ENCODE measurements around the gene HSDL2.

Gene HSDL2

GRCh38 chr9:112496074-112496722 is 116.3 kb downstream of the HSDL2 start:
- no peak overlapping the region for H3K4ac ChIP-seq (ENCODE audit: low read depth, low read length)
- no peaks in the 10 kb centered on the region for H3K27me3 ChIP-seq (ENCODE audit: insufficient read depth, low read length, poor library complexity)
- WGBS (ENCODE audit: extremely low coverage, insufficient coverage, low lambda C conversion rate), result no CpG with 5 or more reads among the region's 3 CpGs
- no peak for DNase-seq
- no peak overlapping the region for H2AK5ac ChIP-seq (ENCODE audit: low read length)
- H3K36me3 ChIP-seq (ENCODE audit: control insufficient read depth, insufficient read depth, low read length), result peaks cover 1% of the 10 kb centered on the region
- H3K4me3 ChIP-seq (ENCODE audit: low read length), result no peak overlapping the region
- no peak overlapping the region for H3K27ac ChIP-seq (ENCODE audit: low read depth, low read length)
- no peak overlapping the region for H3K18ac ChIP-seq (ENCODE audit: low read length)
- H3K4me1 ChIP-seq (ENCODE audit: control insufficient read depth, low read depth, low read length), result no peaks in the 10 kb centered on the region
- H2BK5ac ChIP-seq (ENCODE audit: low read length), result no peak overlapping the region
- H3K9ac ChIP-seq (ENCODE audit: low read length), result no peak overlapping the region
- H2BK120ac ChIP-seq (ENCODE audit: low read depth, low read length), result no peak overlapping the region
- no peak overlapping the region for H2BK15ac ChIP-seq (replicated peaks; ENCODE audit: low read depth)
- peaks cover 17% of the 10 kb centered on the region for H3K79me1 ChIP-seq (ENCODE audit: low read length)
- H4K5ac ChIP-seq (ENCODE audit: low read length), result no peak overlapping the region
- peaks cover 48% of the 10 kb centered on the region for H3K79me2 ChIP-seq (ENCODE audit: control insufficient read depth, insufficient read depth, low read length)
- no peak overlapping the region for H4K8ac ChIP-seq (ENCODE audit: low read depth, low read length)
- no peak overlapping the region for H3K56ac ChIP-seq (ENCODE audit: low read length)
- no peak overlapping the region for H3K23ac ChIP-seq (ENCODE audit: low read length)
- no peak overlapping the region for H3K4me2 ChIP-seq (ENCODE audit: low read length)

DNA sequence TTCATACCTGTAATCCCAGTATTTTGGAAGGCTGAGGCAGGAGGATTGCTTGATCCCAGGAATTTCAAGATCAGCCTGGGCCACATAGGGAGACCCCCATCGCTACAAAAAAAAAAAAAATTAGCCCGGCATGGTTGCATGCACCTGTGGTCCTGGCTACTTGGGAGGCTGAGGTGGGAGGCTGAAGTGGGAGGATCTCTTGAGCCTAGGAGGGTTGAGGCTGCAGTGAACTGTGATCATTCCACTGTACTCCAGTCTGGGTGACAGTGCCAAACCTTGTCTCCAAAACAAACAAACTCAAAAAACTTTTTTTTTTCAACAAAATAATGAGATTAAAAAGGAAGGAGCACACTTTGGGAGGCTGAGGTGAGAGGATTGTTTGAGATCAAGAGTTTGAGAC is 120.9 kb downstream of the HSDL2 start:
- Histone ChIP-seq H2BK5ac (ENCODE audit: low read length) (no peak overlapping the region), H2BK15ac (replicated peaks; ENCODE audit: low read depth) (no peak overlapping the region), H3K56ac (ENCODE audit: low read length) (no peak overlapping the region), H2BK120ac (ENCODE audit: low read depth, low read length) (no peak overlapping the region), H3K4me3 (ENCODE audit: low read length) (no peak overlapping the region), H3K9ac (ENCODE audit: low read length) (no peak overlapping the region), H3K4me1 (ENCODE audit: control insufficient read depth, low read depth, low read length) (no peaks in the 10 kb centered on the region), H3K27ac (ENCODE audit: low read depth, low read length) (no peak overlapping the region), H4K8ac (ENCODE audit: low read depth, low read length) (no peak overlapping the region), H3K18ac (ENCODE audit: low read length) (no peak overlapping the region), H3K79me2 (ENCODE audit: control insufficient read depth, insufficient read depth, low read length) (peaks cover 31% of the 10 kb centered on the region), H3K23ac (ENCODE audit: low read length) (no peak overlapping the region), H3K4me2 (ENCODE audit: low read length) (no peak overlapping the region), H3K36me3 (ENCODE audit: control insufficient read depth, insufficient read depth, low read length) (no peaks in the 10 kb centered on the region), H3K4ac (ENCODE audit: low read depth, low read length) (peak overlapping the region; percentile 48), H2AK5ac (ENCODE audit: low read length) (no peak overlapping the region), H4K5ac (ENCODE audit: low read length) (no peak overlapping the region), H3K27me3 (ENCODE audit: insufficient read depth, low read length, poor library complexity) (no peaks in the 10 kb centered on the region), H3K79me1 (ENCODE audit: low read length) (peaks cover 6% of the 10 kb centered on the region)
- no peak for DNase-seq
- WGBS (ENCODE audit: extremely low coverage, insufficient coverage, low lambda C conversion rate), result no CpG with 5 or more reads among the region's 2 CpGs

- no peak overlapping the region for H2BK120ac ChIP-seq (ENCODE audit: low read depth, low read length)
- H3K4me3 ChIP-seq (ENCODE audit: low read length), result no peak overlapping the region
- no peaks in the 10 kb centered on the region for H3K4me1 ChIP-seq (ENCODE audit: control insufficient read depth, low read depth, low read length)
- DNase-seq, result no peak
- WGBS (ENCODE audit: extremely low coverage, insufficient coverage, low lambda C conversion rate), result no CpG with 5 or more reads among the region's 8 CpGs
- H2BK5ac ChIP-seq (ENCODE audit: low read length), result no peak overlapping the region
- H3K79me1 ChIP-seq (ENCODE audit: low read length), result peaks cover 5% of the 10 kb centered on the region
- no peaks in the 10 kb centered on the region for H3K27me3 ChIP-seq (ENCODE audit: insufficient read depth, low read length, poor library complexity)
- peak overlapping the region; percentile 48 for H3K4ac ChIP-seq (ENCODE audit: low read depth, low read length)
- no peak overlapping the region for H3K9ac ChIP-seq (ENCODE audit: low read length)
- H4K8ac ChIP-seq (ENCODE audit: low read depth, low read length), result no peak overlapping the region
- H2BK15ac ChIP-seq (replicated peaks; ENCODE audit: low read depth), result no peak overlapping the region
- H3K79me2 ChIP-seq (ENCODE audit: control insufficient read depth, insufficient read depth, low read length), result peaks cover 29% of the 10 kb centered on the region
- H2AK5ac ChIP-seq (ENCODE audit: low read length), result no peak overlapping the region
- H4K5ac ChIP-seq (ENCODE audit: low read length), result no peak overlapping the region
- H3K18ac ChIP-seq (ENCODE audit: low read length), result no peak overlapping the region
- H3K36me3 ChIP-seq (ENCODE audit: control insufficient read depth, insufficient read depth, low read length), result no peaks in the 10 kb centered on the region
- no peak overlapping the region for H3K4me2 ChIP-seq (ENCODE audit: low read length)
- no peak overlapping the region for H3K27ac ChIP-seq (ENCODE audit: low read depth, low read length)
- H3K23ac ChIP-seq (ENCODE audit: low read length), result no peak overlapping the region
- no peak overlapping the region for H3K56ac ChIP-seq (ENCODE audit: low read length)
Measured at GRCh38 chr9:112501287-112501686, 121.4 kb downstream of the HSDL2 start.

GRCh38 chr9:112502175-112502946 is 122.5 kb downstream of the HSDL2 start:
- Histone ChIP-seq H3K4me1 (ENCODE audit: control insufficient read depth, low read depth, low read length) (no peaks in the 10 kb centered on the region), H3K27me3 (ENCODE audit: insufficient read depth, low read length, poor library complexity) (no peaks in the 10 kb centered on the region), H4K8ac (ENCODE audit: low read depth, low read length) (no peak overlapping the region), H2BK120ac (ENCODE audit: low read depth, low read length) (no peak overlapping the region), H3K27ac (ENCODE audit: low read depth, low read length) (no peak overlapping the region), H3K79me1 (ENCODE audit: low read length) (peaks cover 4% of the 10 kb centered on the region), H3K23ac (ENCODE audit: low read length) (no peak overlapping the region), H3K4me2 (ENCODE audit: low read length) (no peak overlapping the region), H3K4ac (ENCODE audit: low read depth, low read length) (no peak overlapping the region), H2AK5ac (ENCODE audit: low read length) (no peak overlapping the region), H3K36me3 (ENCODE audit: control insufficient read depth, insufficient read depth, low read length) (no peaks in the 10 kb centered on the region), H3K18ac (ENCODE audit: low read length) (no peak overlapping the region), H3K56ac (ENCODE audit: low read length) (no peak overlapping the region), H3K4me3 (ENCODE audit: low read length) (no peak overlapping the region), H2BK15ac (replicated peaks; ENCODE audit: low read depth) (no peak overlapping the region), H3K79me2 (ENCODE audit: control insufficient read depth, insufficient read depth, low read length) (peaks cover 29% of the 10 kb centered on the region), H2BK5ac (ENCODE audit: low read length) (no peak overlapping the region), H4K5ac (ENCODE audit: low read length) (no peak overlapping the region), H3K9ac (ENCODE audit: low read length) (no peak overlapping the region)
- DNase-seq, result no peak
- WGBS (ENCODE audit: extremely low coverage, insufficient coverage, low lambda C conversion rate), result no CpG with 5 or more reads among the region's 3 CpGs

DNA sequence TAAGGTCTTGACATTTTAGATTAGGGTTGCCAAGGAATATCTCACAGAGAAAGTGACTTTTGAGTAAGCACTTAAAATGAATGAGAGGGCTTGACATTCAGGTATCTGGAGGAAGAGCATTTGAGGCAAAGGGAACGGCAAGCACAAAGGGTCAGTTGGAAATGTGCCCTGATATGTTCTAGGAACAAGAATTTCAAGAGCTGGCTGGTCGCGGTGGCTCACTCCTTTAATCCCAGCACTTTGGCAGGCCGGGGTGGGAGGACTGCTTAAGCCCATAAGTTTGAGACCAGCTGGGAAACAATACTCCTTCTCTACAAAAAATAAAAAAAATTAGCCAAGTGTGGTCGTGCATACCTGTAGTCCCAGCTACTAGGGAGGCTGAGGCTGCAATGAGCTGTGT is 123.3 kb downstream of the HSDL2 start:
- H2BK5ac ChIP-seq (ENCODE audit: low read length), result no peak overlapping the region
- no peak overlapping the region for H3K23ac ChIP-seq (ENCODE audit: low read length)
- H3K18ac ChIP-seq (ENCODE audit: low read length), result no peak overlapping the region
- no peak overlapping the region for H4K5ac ChIP-seq (ENCODE audit: low read length)
- no peak overlapping the region for H3K27ac ChIP-seq (ENCODE audit: low read depth, low read length)
- H3K4ac ChIP-seq (ENCODE audit: low read depth, low read length), result no peak overlapping the region
- H3K4me1 ChIP-seq (ENCODE audit: control insufficient read depth, low read depth, low read length), result no peaks in the 10 kb centered on the region
- H2BK120ac ChIP-seq (ENCODE audit: low read depth, low read length), result no peak overlapping the region
- H3K36me3 ChIP-seq (ENCODE audit: control insufficient read depth, insufficient read depth, low read length), result no peaks in the 10 kb centered on the region
- H3K4me3 ChIP-seq (ENCODE audit: low read length), result no peak overlapping the region
- no peak overlapping the region for H4K8ac ChIP-seq (ENCODE audit: low read depth, low read length)
- no peak overlapping the region for H2BK15ac ChIP-seq (replicated peaks; ENCODE audit: low read depth)
- H3K56ac ChIP-seq (ENCODE audit: low read length), result no peak overlapping the region
- no peak overlapping the region for H3K9ac ChIP-seq (ENCODE audit: low read length)
- DNase-seq, result no peak
- H3K79me1 ChIP-seq (ENCODE audit: low read length), result peaks cover 4% of the 10 kb centered on the region
- peaks cover 30% of the 10 kb centered on the region for H3K79me2 ChIP-seq (ENCODE audit: control insufficient read depth, insufficient read depth, low read length)
- no peak overlapping the region for H3K4me2 ChIP-seq (ENCODE audit: low read length)
- no peaks in the 10 kb centered on the region for H3K27me3 ChIP-seq (ENCODE audit: insufficient read depth, low read length, poor library complexity)
- no peak overlapping the region for H2AK5ac ChIP-seq (ENCODE audit: low read length)
- WGBS (ENCODE audit: extremely low coverage, insufficient coverage, low lambda C conversion rate), result no CpG with 5 or more reads among the region's 5 CpGs
